Stimulated activated CD8-positive, alpha-beta memory T cell treated with anti-CD3 and anti-CD28 coated beads, Interleukin-12 subunit alpha, Interleukin-12 subunit beta, amount 100 ng/mL, for 24 hours (primary cell): ENCODE data around the gene TTC27.
"Not testable (repeated sequence)": the region's sequence is repeated elsewhere in the genome, so short reads cannot be mapped to it uniquely, and the experiment has no call there.

Experiments used
- DNase-seq: peaks from one replicate; pipeline ENCODE4 v3.0.0-alpha.2; 2020; ENCODE audit errors: extremely low read depth

Gene TTC27

GRCh38 chr2:32806857-32807256 lies 179.0 kb downstream of the TTC27 start:
- DNase-seq: no peak

GRCh38 chr2:32807662-32808061 lies 179.8 kb downstream of the TTC27 start:
- no peak for DNase-seq

GRCh38 chr2:32810909-32811495 lies 183.2 kb downstream of the TTC27 start:
- no peak for DNase-seq

- DNase-seq: no peak
These were observed 183.8 kb downstream of the TTC27 start for GRCh38 chr2:32811696-32812095.

- DNase-seq: no peak
These were observed 184.5 kb downstream of the TTC27 start for GRCh38 chr2:32812316-32812715.

GRCh38 chr2:32820088-32820487 lies 192.2 kb downstream of the TTC27 start:
- no peak for DNase-seq

GRCh38 chr2:32820701-32821100 lies 192.9 kb downstream of the TTC27 start:
- DNase-seq: no peak

GRCh38 chr2:32824070-32824809 lies 196.4 kb downstream of the TTC27 start:
- DNase-seq: no peak

- no peak for DNase-seq
These were observed 197.5 kb downstream of the TTC27 start for GRCh38 chr2:32825291-32825712.

GRCh38 chr2:32830196-32830595 lies 202.3 kb downstream of the TTC27 start:
- no peak for DNase-seq

- DNase-seq: no peak
These were observed 205.0 kb downstream of the TTC27 start for GRCh38 chr2:32832821-32833220.

- no peak for DNase-seq
These were observed 205.9 kb downstream of the TTC27 start for GRCh38 chr2:32833709-32834108.

- DNase-seq: no peak
These were observed 207.3 kb downstream of the TTC27 start for GRCh38 chr2:32835148-32835547.

GRCh38 chr2:32836933-32837332 lies 209.1 kb downstream of the TTC27 start:
- DNase-seq: no peak

GRCh38 chr2:32838418-32838817 lies 210.6 kb downstream of the TTC27 start:
- DNase-seq: no peak

GRCh38 chr2:32838949-32839348 lies 211.1 kb downstream of the TTC27 start:
- no peak for DNase-seq

- DNase-seq: no peak
These were observed 214.4 kb downstream of the TTC27 start for GRCh38 chr2:32841931-32842898.

GRCh38 chr2:32843699-32844098 lies 215.8 kb downstream of the TTC27 start:
- DNase-seq: no peak

GRCh38 chr2:32844253-32844652 lies 216.4 kb downstream of the TTC27 start:
- no peak for DNase-seq

- DNase-seq: not testable (repeated sequence)
These were observed 218.4 kb downstream of the TTC27 start for GRCh38 chr2:32846274-32846673.

GRCh38 chr2:32847734-32848133 lies 219.9 kb downstream of the TTC27 start:
- DNase-seq: no peak

- no peak for DNase-seq
These were observed 221.8 kb downstream of the TTC27 start for GRCh38 chr2:32849456-32850194.
